ENCODE results near the gene KCNF1.

DNA sequence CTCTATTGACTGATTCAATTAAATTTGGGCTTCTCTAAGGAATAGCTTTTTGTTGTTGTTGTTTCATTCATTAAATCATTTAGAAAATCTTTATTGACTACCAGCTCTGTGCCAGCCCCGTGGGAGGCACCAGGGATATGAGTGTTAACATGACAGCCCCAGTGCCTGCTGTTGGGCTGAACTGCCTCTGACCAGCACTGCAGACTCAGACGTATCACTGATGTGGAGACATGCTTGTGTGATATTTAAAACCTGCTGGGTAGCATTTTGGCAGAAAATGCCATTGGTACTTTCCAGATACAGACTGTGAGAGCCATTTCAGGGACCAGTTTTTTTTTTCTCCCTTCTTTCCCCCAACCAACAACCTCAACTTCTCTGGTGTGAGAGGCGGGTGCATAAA, 38.6 kb upstream of the KCNF1 start:
- no peak for TF ChIP-seq TAF1 (IDR thresholded peaks at IDR 0.05; ENCODE audit: low read depth)
- TF ChIP-seq, protein P1, sequence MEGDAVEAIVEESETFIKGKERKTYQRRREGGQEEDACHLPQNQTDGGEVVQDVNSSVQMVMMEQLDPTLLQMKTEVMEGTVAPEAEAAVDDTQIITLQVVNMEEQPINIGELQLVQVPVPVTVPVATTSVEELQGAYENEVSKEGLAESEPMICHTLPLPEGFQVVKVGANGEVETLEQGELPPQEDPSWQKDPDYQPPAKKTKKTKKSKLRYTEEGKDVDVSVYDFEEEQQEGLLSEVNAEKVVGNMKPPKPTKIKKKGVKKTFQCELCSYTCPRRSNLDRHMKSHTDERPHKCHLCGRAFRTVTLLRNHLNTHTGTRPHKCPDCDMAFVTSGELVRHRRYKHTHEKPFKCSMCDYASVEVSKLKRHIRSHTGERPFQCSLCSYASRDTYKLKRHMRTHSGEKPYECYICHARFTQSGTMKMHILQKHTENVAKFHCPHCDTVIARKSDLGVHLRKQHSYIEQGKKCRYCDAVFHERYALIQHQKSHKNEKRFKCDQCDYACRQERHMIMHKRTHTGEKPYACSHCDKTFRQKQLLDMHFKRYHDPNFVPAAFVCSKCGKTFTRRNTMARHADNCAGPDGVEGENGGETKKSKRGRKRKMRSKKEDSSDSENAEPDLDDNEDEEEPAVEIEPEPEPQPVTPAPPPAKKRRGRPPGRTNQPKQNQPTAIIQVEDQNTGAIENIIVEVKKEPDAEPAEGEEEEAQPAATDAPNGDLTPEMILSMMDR (IDR thresholded peaks at IDR 0.05; ENCODE audit: poor library complexity, severe bottlenecking) = no peak
- no peak for TF ChIP-seq SMC3 (conservative IDR thresholded peaks at IDR 0.05; ENCODE audit: poor library complexity)
- TF ChIP-seq MXI1 (conservative IDR thresholded peaks at IDR 0.05; ENCODE audit: poor library complexity, severe bottlenecking) = no peak
